CD4-positive, alpha-beta memory T cell (primary cell): ENCODE results near the gene DEFB119. TPM values are rescaled to one million over a fixed set of nuclear protein-coding genes. Genes with fewer than 3 reads are reported as not detected.
A peak's percentile ranks its signal among the peaks of the same experiment; 100 is the strongest.
"Not testable (repeated sequence)": the region's sequence is repeated elsewhere in the genome, so short reads cannot be mapped to it uniquely, and the experiment has no call there.

Experiments used
- CTCF ChIA-PET: fragments of 350-600 bp; sonication (Branson Sonifier 250); formaldehyde crosslinking; loops from one replicate; lab custom pipeline; 2021; ENCODE audit warnings: inconsistent platforms; ENCODE audit not compliant: partially characterized antibody; lab: Charles Lee
- POLR2A ChIA-PET: fragments of 350-600 bp; sonication (Branson Sonifier 250); formaldehyde crosslinking; loops from one replicate; lab custom pipeline; 2021; ENCODE audit not compliant: partially characterized antibody; lab: Charles Lee
- DNase-seq, 5 donors: peaks; one replicate each; pipeline versions ENCODE4 v3.0.0 to v3.0.0-alpha.2; 2020 to 2022; ENCODE audit warnings: mixed read lengths in 1 of 5
- H3K27ac ChIP-seq: one replicate; pipeline ENCODE4 v1.7.0; 2013; ENCODE audit warnings: low read depth, low read length
- H3K27me3 ChIP-seq: 2 replicates; pipeline ENCODE4 v1.7.0; 2013; ENCODE audit warnings: mild to moderate bottlenecking, low read length, moderate library complexity; ENCODE audit not compliant: insufficient read depth
- H3K36me3 ChIP-seq: 2 replicates; pipeline ENCODE4 v1.7.0; 2013; ENCODE audit warnings: mild to moderate bottlenecking, low read length, moderate library complexity; ENCODE audit not compliant: insufficient read depth
- H3K4me1 ChIP-seq: 2 replicates; pipeline ENCODE4 v1.7.0; 2013; ENCODE audit warnings: mild to moderate bottlenecking, low read length, moderate library complexity; ENCODE audit not compliant: insufficient read depth
- H3K4me3 ChIP-seq, 2 donors: one replicate each; pipeline ENCODE4 v1.7.0; 2013; ENCODE audit warnings: low read length in 2 of 2, mild to moderate bottlenecking in 1 of 2
- H3K9me3 ChIP-seq, 2 donors: one replicate each; pipeline ENCODE4 v1.7.0; 2013; ENCODE audit warnings: low read length in 2 of 2, control low read depth in 1 of 2; ENCODE audit not compliant: control insufficient read depth in 1 of 2
- H3K27ac Mint-ChIP-seq, 7 donors: one replicate each; pipeline ENCODE4 v1.8.0; 2020 to 2021; ENCODE audit warnings: mixed read lengths in 7 of 7, mild to moderate bottlenecking in 6 of 7, inconsistent platforms in 3 of 7, moderate library complexity in 3 of 7
- H3K27me3 Mint-ChIP-seq, 2 donors: one replicate each; pipeline ENCODE4 v1.8.0; 2020 to 2021; ENCODE audit warnings: mixed read lengths in 2 of 2
- H3K36me3 Mint-ChIP-seq, 2 donors: one replicate each; pipeline ENCODE4 v1.8.0; 2020 to 2021; ENCODE audit warnings: mixed read lengths in 2 of 2, inconsistent platforms in 1 of 2, mild to moderate bottlenecking in 1 of 2
- H3K4me1 Mint-ChIP-seq, 4 donors: one replicate each; pipeline ENCODE4 v1.8.0; 2020 to 2021; ENCODE audit warnings: mixed read lengths in 4 of 4, mild to moderate bottlenecking in 1 of 4
- H3K4me3 Mint-ChIP-seq, 8 donors: one replicate each; pipeline ENCODE4 v1.8.0; 2020 to 2021; ENCODE audit warnings: mixed read lengths in 8 of 8, mild to moderate bottlenecking in 7 of 8, moderate library complexity in 6 of 8, inconsistent platforms in 3 of 8
- H3K9me3 Mint-ChIP-seq, 8 donors: one replicate each; pipeline ENCODE4 v1.8.0; 2020 to 2021; ENCODE audit warnings: mixed read lengths in 8 of 8, mild to moderate bottlenecking in 5 of 8, inconsistent platforms in 3 of 8, moderate library complexity in 1 of 8
- intact Hi-C: fragments of 100-400 bp; cut with micrococcal nuclease; formaldehyde crosslinking; loops from one replicate; pipeline ENCODE4 v1.15.1; 2023
- polyA plus RNA-seq, 2 donors: library from polyadenylated mRNA; unstranded; fragments of 300-500 nt; fragmentation: Illumina TruSeq; gene quantifications; one replicate each; pipeline ENCODE4 v1.2.3, GENCODE V29; 2021
- total RNA-seq, 2 experiments: library from RNA; stranded (reverse); gene quantifications; one replicate each; pipeline ENCODE4 v1.2.3, GENCODE V29; 2021

DEFB119 gene
- not detected for total RNA-seq
- not detected for polyA plus RNA-seq

DNA sequence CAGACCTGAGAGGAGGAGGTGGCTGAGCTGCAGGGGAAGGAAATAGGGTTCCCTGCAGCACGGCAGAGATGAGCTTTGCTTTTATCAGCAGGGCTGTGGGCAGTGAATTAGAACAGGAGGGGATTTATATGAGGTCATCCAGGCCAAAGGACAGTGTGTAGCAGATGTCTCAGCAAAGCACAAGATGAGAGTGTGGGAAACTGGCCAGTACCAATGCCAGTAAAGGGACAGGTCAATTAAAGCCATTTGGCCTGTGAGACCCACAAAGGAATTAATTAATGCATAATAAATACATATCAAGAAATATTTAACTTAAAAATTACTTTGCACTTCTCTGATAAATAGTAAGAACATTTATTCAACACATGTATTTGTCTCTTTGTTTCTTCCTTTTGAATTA lies at the start of gene DEFB119:
TSS of gene DEFB119 (minus strand) at position 101 of the 400 bp plus-strand sequence. CDS start 107 bp downstream, outside the sequence.
- no peak within 1 kb of the TSS for H3K4me3 Mint-ChIP-seq
- no peak within 1 kb of the TSS for H3K27ac Mint-ChIP-seq
- H3K9me3 Mint-ChIP-seq, result peaks cover 0 to 4% (median 0%) of the 10 kb centered on the region in 8 donors
- no peak within 1 kb of the TSS for H3K27ac ChIP-seq
- no peaks in the 10 kb centered on the region for H3K9me3 ChIP-seq
- intact Hi-C loops, result no loop called here
- H3K4me1 ChIP-seq, result no peaks in the 10 kb centered on the region
- no peaks in the 10 kb centered on the region for H3K27me3 ChIP-seq
- H3K4me3 ChIP-seq, result no peak within 1 kb of the TSS
- H3K36me3 ChIP-seq, result no peaks in the 10 kb centered on the region
- H3K27me3 Mint-ChIP-seq, result peaks cover 10 to 16% of the 10 kb centered on the region in 2 donors
- H3K4me1 Mint-ChIP-seq, result no peaks in the 10 kb centered on the region
- H3K36me3 Mint-ChIP-seq, result no peaks in the 10 kb centered on the region
- CTCF ChIA-PET, result no interaction called here
- DNase-seq, result no peak
- POLR2A ChIA-PET, result no interaction called here

- H3K4me3 ChIP-seq, result no peak overlapping the region
- intact Hi-C loops, result no loop called here
Observed at GRCh38 chr20:31430568-31431115, 40.3 kb upstream of the DEFB119 start.

DNA sequence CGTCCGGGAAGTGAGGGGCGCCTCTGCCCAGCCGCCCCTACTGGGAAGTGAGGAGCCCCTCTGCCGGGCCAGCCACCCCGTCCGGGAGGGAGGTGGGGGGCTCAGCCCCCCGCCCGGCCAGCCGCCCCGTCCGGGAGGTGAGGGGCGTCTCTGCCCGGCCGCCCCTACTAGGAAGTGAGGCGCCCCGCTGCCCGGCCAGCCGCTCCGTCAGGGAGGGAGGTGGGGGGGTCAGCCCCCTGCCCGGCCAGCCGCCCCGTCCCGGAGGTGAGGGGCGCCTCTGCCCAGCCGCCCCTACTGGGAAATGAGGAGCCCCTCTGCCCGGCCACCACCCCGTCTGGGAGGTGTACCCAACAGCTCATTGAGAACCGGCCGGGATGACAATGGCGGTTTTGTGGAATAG lies 37.2 kb upstream of the DEFB119 start:
- intact Hi-C loops, POLR2A ChIA-PET, H3K36me3 ChIP-seq, H3K9me3 ChIP-seq, H3K4me1 Mint-ChIP-seq, H3K36me3 Mint-ChIP-seq, H3K9me3 Mint-ChIP-seq, DNase-seq, CTCF ChIA-PET, H3K27ac ChIP-seq, H3K27ac Mint-ChIP-seq, H3K27me3 ChIP-seq, H3K4me3 ChIP-seq, H3K27me3 Mint-ChIP-seq, H3K4me1 ChIP-seq, H3K4me3 Mint-ChIP-seq: not testable (repeated sequence)

More at GRCh38 chr20:31430568-31431115, 40.3 kb upstream of the DEFB119 start:
- no peak overlapping the region for H3K27ac Mint-ChIP-seq
- no peak overlapping the region for H3K4me3 Mint-ChIP-seq
- H3K27me3 ChIP-seq, result no peaks in the 10 kb centered on the region
- no peaks in the 10 kb centered on the region for H3K4me1 ChIP-seq
- H3K9me3 ChIP-seq, result no peaks in the 10 kb centered on the region
- peaks cover 0 to 6% (median 0%) of the 10 kb centered on the region in 8 donors for H3K9me3 Mint-ChIP-seq
- H3K27me3 Mint-ChIP-seq, result peaks cover 17 to 19% of the 10 kb centered on the region in 2 donors
- no peaks in the 10 kb centered on the region for H3K4me1 Mint-ChIP-seq
- CTCF ChIA-PET, result no interaction called here
- POLR2A ChIA-PET, result no interaction called here
- H3K36me3 Mint-ChIP-seq, result no peaks in the 10 kb centered on the region
- H3K36me3 ChIP-seq, result no peaks in the 10 kb centered on the region
- DNase-seq, result no peak
- H3K27ac ChIP-seq, result no peak overlapping the region

- DNase-seq, H3K9me3 Mint-ChIP-seq, H3K27me3 Mint-ChIP-seq, H3K9me3 ChIP-seq, intact Hi-C loops, H3K4me3 ChIP-seq, H3K4me3 Mint-ChIP-seq, H3K36me3 ChIP-seq, H3K27me3 ChIP-seq, H3K4me1 ChIP-seq, H3K27ac ChIP-seq, H3K4me1 Mint-ChIP-seq, POLR2A ChIA-PET, H3K27ac Mint-ChIP-seq, H3K36me3 Mint-ChIP-seq, CTCF ChIA-PET: not testable (repeated sequence)
Observed at GRCh38 chr20:31426891-31427551, 36.6 kb upstream of the DEFB119 start.

GRCh38 chr20:31425797-31426196 lies 35.4 kb upstream of the DEFB119 start:
- Mint-ChIP-seq H3K36me3 (no peaks in the 10 kb centered on the region), H3K27me3 (peaks cover 0 to 6% of the 10 kb centered on the region in 2 donors), H3K27ac (no peak overlapping the region), H3K9me3 (peaks cover 0 to 6% (median 0%) of the 10 kb centered on the region in 8 donors), H3K4me1 (no peaks in the 10 kb centered on the region), H3K4me3 (no peak overlapping the region)
- DNase-seq, result no peak
- no peaks in the 10 kb centered on the region for H3K36me3 ChIP-seq
- no peaks in the 10 kb centered on the region for H3K27me3 ChIP-seq
- ChIA-PET CTCF (no interaction called here), POLR2A (no interaction called here)
- no peaks in the 10 kb centered on the region for H3K9me3 ChIP-seq
- no peak overlapping the region for H3K4me3 ChIP-seq
- H3K4me1 ChIP-seq, result no peaks in the 10 kb centered on the region
- intact Hi-C loops, result no loop called here
- H3K27ac ChIP-seq, result no peak overlapping the region

DNA sequence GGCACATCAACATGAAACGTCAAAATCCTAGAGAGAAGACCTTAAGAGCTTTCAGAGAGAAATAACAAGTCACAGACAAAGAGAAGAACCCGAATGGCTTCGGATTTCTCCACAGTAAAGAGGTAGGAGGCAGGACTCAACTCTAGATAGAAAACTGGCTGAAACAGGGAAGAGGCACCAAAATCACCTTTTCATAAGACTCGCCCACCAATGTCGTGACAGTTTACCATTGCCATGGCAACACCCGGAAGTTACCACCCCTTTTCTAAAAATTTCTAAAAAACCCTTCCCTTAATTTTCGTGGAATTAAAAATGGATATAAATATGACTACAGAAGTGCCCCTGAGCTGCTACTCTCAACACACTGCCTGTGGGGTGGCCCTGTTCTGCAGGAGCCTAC lies 27.9 kb upstream of the DEFB119 start:
- Mint-ChIP-seq H3K4me1 (no peaks in the 10 kb centered on the region), H3K4me3 (no peak overlapping the region), H3K27ac (no peak overlapping the region), H3K27me3 (peaks cover 13 to 14% of the 10 kb centered on the region in 2 donors), H3K9me3 (peaks cover 0 to 2% (median 0%) of the 10 kb centered on the region in 8 donors), H3K36me3 (no peaks in the 10 kb centered on the region)
- POLR2A ChIA-PET, result no interaction called here
- no peaks in the 10 kb centered on the region for H3K4me1 ChIP-seq
- no peaks in the 10 kb centered on the region for H3K36me3 ChIP-seq
- H3K4me3 ChIP-seq, result no peak overlapping the region
- intact Hi-C loops, result no loop called here
- no peaks in the 10 kb centered on the region for H3K27me3 ChIP-seq
- no peak for DNase-seq
- H3K9me3 ChIP-seq, result no peaks in the 10 kb centered on the region
- H3K27ac ChIP-seq, result no peak overlapping the region
- CTCF ChIA-PET, result no interaction called here

- no peaks in the 10 kb centered on the region for H3K36me3 ChIP-seq
- intact Hi-C loops, result no loop called here
- no peaks in the 10 kb centered on the region for H3K9me3 ChIP-seq
- no peak overlapping the region for H3K27ac ChIP-seq
- POLR2A ChIA-PET, result no interaction called here
- DNase-seq, result no peak
- no peaks in the 10 kb centered on the region for H3K4me1 ChIP-seq
- H3K27me3 ChIP-seq, result no peaks in the 10 kb centered on the region
- peak overlapping the region in 1 of 7 donors; percentile 68 for H3K27ac Mint-ChIP-seq
- H3K9me3 Mint-ChIP-seq, result peaks cover 0 to 2% (median 0%) of the 10 kb centered on the region in 8 donors
- CTCF ChIA-PET, result no interaction called here
- H3K36me3 Mint-ChIP-seq, result no peaks in the 10 kb centered on the region
- no peak overlapping the region for H3K4me3 Mint-ChIP-seq
- H3K4me1 Mint-ChIP-seq, result no peaks in the 10 kb centered on the region
- peaks cover 13 to 17% of the 10 kb centered on the region in 2 donors for H3K27me3 Mint-ChIP-seq
- no peak overlapping the region for H3K4me3 ChIP-seq
Observed at GRCh38 chr20:31415653-31416052, 25.3 kb upstream of the DEFB119 start.
